Small intestine (tissue), 7 donors: ENCODE data around the gene GNLY. TPM values are rescaled to one million over a fixed set of nuclear protein-coding genes. Genes with fewer than 3 reads are reported as not detected.

Source experiments
- DNase-seq, 2 donors: peaks; one replicate each; pipeline versions ENCODE4 v3.0.0 to v3.0.0-alpha.2; 2013
- FAIRE-seq: peaks from 2 replicates; lab custom pipeline; 2012; peaks lifted over from hg19 to GRCh38; lab: Jason Lieb, UNC
- H3K27ac ChIP-seq, 3 donors: one replicate each; pipeline ENCODE4 v1.5.1; 2013; ENCODE audit warnings: low read length in 2 of 3, mild to moderate bottlenecking in 2 of 3, control low read depth in 1 of 3, inconsistent platforms in 1 of 3, low read depth in 1 of 3, moderate library complexity in 1 of 3
- H3K27me3 ChIP-seq, 3 donors: one replicate each; pipeline ENCODE4 v1.6.1; 2013; ENCODE audit warnings: low read length in 3 of 3, inconsistent platforms in 1 of 3; ENCODE audit not compliant: control insufficient read depth in 3 of 3, insufficient read depth in 3 of 3
- H3K36me3 ChIP-seq, 3 donors: one replicate each; pipeline ENCODE4 v1.6.1; 2013; ENCODE audit warnings: low read length in 3 of 3, inconsistent platforms in 1 of 3, low read depth in 1 of 3, mild to moderate bottlenecking in 1 of 3, moderate library complexity in 1 of 3; ENCODE audit not compliant: control insufficient read depth in 3 of 3, insufficient read depth in 2 of 3
- H3K4me1 ChIP-seq, 3 donors: one replicate each; pipeline ENCODE4 v1.6.1; 2013; ENCODE audit warnings: low read length in 2 of 3, inconsistent platforms in 1 of 3, low read depth in 1 of 3, mild to moderate bottlenecking in 1 of 3, moderate library complexity in 1 of 3; ENCODE audit not compliant: control insufficient read depth in 3 of 3, insufficient read depth in 2 of 3
- H3K4me3 ChIP-seq, 3 donors: one replicate each; pipeline ENCODE4 v1.5.1; 2013; ENCODE audit warnings: low read length in 3 of 3, control low read depth in 1 of 3, inconsistent platforms in 1 of 3, low read depth in 1 of 3, mild to moderate bottlenecking in 1 of 3, moderate library complexity in 1 of 3
- H3K9me3 ChIP-seq, 2 donors: one replicate each; pipeline ENCODE4 v1.6.1; 2013; ENCODE audit warnings: low read depth in 1 of 2, low read length in 1 of 2; ENCODE audit not compliant: control insufficient read depth in 2 of 2, insufficient read depth in 1 of 2
- WGBS, 3 donors: extraction: QIAGEN DNeasy Blood & Tissue Kit; methylation state at CpG; one replicate each; pipeline ENCODE4 v1.1.7; 2013; 5-methylcytosine and 5-hydroxymethylcytosine counted together
- polyA plus RNA-seq, 4 donors: library from polyadenylated mRNA; stranded (reverse) in 3 of 4; unstranded in 1 of 4; fragments of 200-250 nt in 3 of 4; fragments of 120-200 nt in 1 of 4; gene quantifications; one replicate each; pipeline versions ENCODE4 v1.2.1 to v1.2.3, GENCODE V29; 2013
- donor health status: healthy with polysubstance abuse.
- donor health status: control.
- donor health status: control.
- donor health status: Bipolar disorder and iron deficiency.
- donor health status: healthy.

The GNLY gene
- polyA plus RNA-seq, 4 donors = 1.4 to 2.1 (median 1.4) TPM; not detected in 1

GRCh38 chr2:85718885-85719492 is 24.8 kb downstream of the GNLY start:
- Histone ChIP-seq H3K27ac (no peak overlapping the region), H3K4me1 (peaks cover 0 to 8% (median 0%) of the 10 kb centered on the region in 3 donors), H3K4me3 (no peak overlapping the region), H3K27me3 (peaks cover 0 to 10% (median 3%) of the 10 kb centered on the region in 3 donors), H3K36me3 (no peaks in the 10 kb centered on the region), H3K9me3 (no peaks in the 10 kb centered on the region)
- DNase-seq (peak; percentile 74 to 87), FAIRE-seq (no peak)
- WGBS, 3 donors = 45 to 79% (median 53%) methylated on average over 10 of the region's 10 CpGs

GRCh38 chr2:85719609-85720240 is 25.6 kb downstream of the GNLY start:
- peaks cover 0 to 8% (median 0%) of the 10 kb centered on the region in 3 donors for H3K4me1 ChIP-seq
- no peak overlapping the region for H3K4me3 ChIP-seq
- no peaks in the 10 kb centered on the region for H3K36me3 ChIP-seq
- peaks cover 0 to 10% (median 3%) of the 10 kb centered on the region in 3 donors for H3K27me3 ChIP-seq
- no peak for FAIRE-seq
- 85 to 94% (median 86%) methylated on average over 6 of the region's 6 CpGs for WGBS, 3 donors
- no peak for DNase-seq
- H3K9me3 ChIP-seq = no peaks in the 10 kb centered on the region
- no peak overlapping the region for H3K27ac ChIP-seq

- WGBS, 3 donors = 88 to 92% (median 88%) methylated on average over 1 of the region's 1 CpG
- no peak for FAIRE-seq
These were observed 26.4 kb downstream of the GNLY start for GRCh38 chr2:85720533-85720932.

GRCh38 chr2:85721641-85722040 is 27.5 kb downstream of the GNLY start:
- Histone ChIP-seq H3K27me3 (peaks cover 0 to 2% (median 0%) of the 10 kb centered on the region in 3 donors), H3K4me1 (peaks cover 0 to 8% (median 0%) of the 10 kb centered on the region in 3 donors), H3K36me3 (no peaks in the 10 kb centered on the region), H3K27ac (no peak overlapping the region), H3K9me3 (no peaks in the 10 kb centered on the region), H3K4me3 (no peak overlapping the region)
- FAIRE-seq (no peak), DNase-seq (no peak)
- 79 to 85% (median 82%) methylated on average over 4 of the region's 4 CpGs for WGBS, 3 donors

More at GRCh38 chr2:85720533-85720932, 26.4 kb downstream of the GNLY start:
- Histone ChIP-seq H3K9me3 (no peaks in the 10 kb centered on the region), H3K27me3 (peaks cover 0 to 10% (median 3%) of the 10 kb centered on the region in 3 donors), H3K4me3 (no peak overlapping the region), H3K27ac (no peak overlapping the region), H3K4me1 (peaks cover 0 to 8% (median 0%) of the 10 kb centered on the region in 3 donors), H3K36me3 (no peaks in the 10 kb centered on the region)
- no peak for DNase-seq

GRCh38 chr2:85722519-85722918 is 28.4 kb downstream of the GNLY start:
- Histone ChIP-seq H3K9me3 (no peaks in the 10 kb centered on the region), H3K4me1 (peaks cover 0 to 8% (median 0%) of the 10 kb centered on the region in 3 donors), H3K4me3 (no peak overlapping the region), H3K27me3 (peaks cover 0 to 2% (median 0%) of the 10 kb centered on the region in 3 donors), H3K27ac (no peak overlapping the region), H3K36me3 (no peaks in the 10 kb centered on the region)
- FAIRE-seq = no peak
- no peak for DNase-seq
- WGBS, 3 donors = 86 to 91% (median 89%) methylated on average over 6 of the region's 6 CpGs

- Histone ChIP-seq H3K4me1 (peaks cover 0 to 7% (median 0%) of the 10 kb centered on the region in 3 donors), H3K27me3 (peaks cover 0 to 8% (median 0%) of the 10 kb centered on the region in 3 donors), H3K9me3 (no peaks in the 10 kb centered on the region), H3K36me3 (no peaks in the 10 kb centered on the region), H3K27ac (no peak overlapping the region), H3K4me3 (no peak overlapping the region)
- 96 to 100% (median 97%) methylated on average over 2 of the region's 2 CpGs for WGBS, 3 donors
- FAIRE-seq (no peak), DNase-seq (no peak)
These were observed 29.7 kb downstream of the GNLY start for GRCh38 chr2:85723707-85724360.

- Histone ChIP-seq H3K27me3 (peaks cover 0 to 12% (median 0%) of the 10 kb centered on the region in 3 donors), H3K4me3 (no peak overlapping the region), H3K36me3 (no peaks in the 10 kb centered on the region), H3K27ac (no peak overlapping the region), H3K4me1 (no peaks in the 10 kb centered on the region), H3K9me3 (no peaks in the 10 kb centered on the region)
- DNase-seq = no peak
- WGBS, 3 donors = 81 to 91% (median 87%) methylated on average over 5 of the region's 5 CpGs
- no peak for FAIRE-seq
These were observed 30.6 kb downstream of the GNLY start for GRCh38 chr2:85724731-85725181.

- no peaks in the 10 kb centered on the region for H3K4me1 ChIP-seq
- H3K27me3 ChIP-seq = peaks cover 0 to 10% (median 0%) of the 10 kb centered on the region in 3 donors
- no peak for DNase-seq
- H3K9me3 ChIP-seq = no peaks in the 10 kb centered on the region
- 31 to 40% (median 39%) methylated on average over 2 of the region's 2 CpGs for WGBS, 3 donors
- no peaks in the 10 kb centered on the region for H3K36me3 ChIP-seq
- no peak overlapping the region for H3K27ac ChIP-seq
- FAIRE-seq = no peak
- H3K4me3 ChIP-seq = no peak overlapping the region
These were observed 31.3 kb downstream of the GNLY start for GRCh38 chr2:85725451-85725850.
